HG02840 (cell line): ENCODE data around the gene LMOD1.
"Not testable (repeated sequence)": the region's sequence is repeated elsewhere in the genome, so short reads cannot be mapped to it uniquely, and the experiment has no call there.

Source experiments
- ATAC-seq: cut with Tn5 transposase; IDR thresholded peaks from one replicate; pipeline ENCODE4 v1.9.1; 2021; ENCODE audit warnings: mild to moderate bottlenecking, moderate library complexity, moderate number of reproducible peaks; ENCODE audit not compliant: unreplicated experiment, low FRiP score

Gene LMOD1

DNA sequence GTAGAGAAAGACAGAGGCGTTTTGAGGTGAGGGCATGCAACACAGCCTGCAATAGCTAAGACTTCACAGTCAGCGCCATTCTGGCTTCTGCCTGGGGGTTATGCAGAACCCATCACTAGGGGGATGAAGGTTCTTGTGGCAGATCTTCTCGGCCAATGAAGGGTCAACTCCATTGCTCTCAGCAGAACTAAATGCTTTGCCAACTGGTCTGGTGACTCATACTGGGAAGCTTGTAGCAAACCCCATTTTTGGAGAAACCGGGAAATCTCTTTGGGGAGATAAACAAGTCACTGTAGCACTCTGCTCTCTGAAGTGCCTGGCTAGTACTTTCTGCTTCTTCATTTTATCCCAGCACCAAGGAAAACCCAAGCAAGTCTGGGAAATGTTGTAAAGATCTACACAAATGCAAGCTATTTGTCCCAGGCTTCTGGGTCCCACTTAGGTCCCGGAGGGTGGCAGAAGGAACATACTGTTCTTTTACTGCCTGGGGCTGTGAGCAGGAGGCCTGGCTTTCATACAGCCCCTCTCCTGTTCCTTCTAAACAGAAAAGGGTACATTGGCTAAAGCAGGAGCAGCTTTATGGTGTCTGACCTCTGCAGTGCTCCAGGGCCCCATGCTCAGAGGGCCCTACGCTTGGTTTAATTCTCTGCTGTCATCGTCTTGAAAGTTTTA, 28.9 kb downstream of the LMOD1 start:
- no peak for ATAC-seq

DNA sequence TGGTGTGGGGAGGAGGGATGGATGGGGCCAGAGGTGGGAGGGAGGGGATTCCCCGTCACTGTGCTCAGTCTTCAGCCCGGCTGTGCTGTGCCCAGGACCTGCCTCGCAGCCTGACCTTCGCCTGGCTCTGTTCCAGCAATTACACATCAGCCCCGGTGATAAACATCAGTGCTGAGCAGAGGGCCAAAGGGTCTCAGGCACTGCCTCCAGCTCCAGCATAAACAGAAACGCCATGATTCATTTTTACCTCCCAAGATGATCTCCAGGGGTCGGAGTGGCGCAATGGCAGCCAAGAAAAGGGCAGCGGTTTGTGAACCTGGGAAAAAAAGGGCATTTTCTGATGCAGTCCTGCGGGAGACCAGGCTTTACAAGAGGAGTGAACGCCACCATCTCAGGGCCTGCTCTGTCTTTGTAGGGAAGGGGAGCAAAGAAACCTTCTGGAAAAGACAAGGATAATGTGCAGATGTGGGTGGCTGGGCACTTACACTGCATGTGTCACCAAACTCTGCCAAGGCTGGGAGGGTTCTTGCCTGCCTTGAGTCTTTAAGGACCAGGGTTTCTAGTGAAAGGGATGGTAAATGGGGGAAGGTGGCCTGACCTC, 29.6 kb downstream of the LMOD1 start:
- no peak for ATAC-seq

DNA sequence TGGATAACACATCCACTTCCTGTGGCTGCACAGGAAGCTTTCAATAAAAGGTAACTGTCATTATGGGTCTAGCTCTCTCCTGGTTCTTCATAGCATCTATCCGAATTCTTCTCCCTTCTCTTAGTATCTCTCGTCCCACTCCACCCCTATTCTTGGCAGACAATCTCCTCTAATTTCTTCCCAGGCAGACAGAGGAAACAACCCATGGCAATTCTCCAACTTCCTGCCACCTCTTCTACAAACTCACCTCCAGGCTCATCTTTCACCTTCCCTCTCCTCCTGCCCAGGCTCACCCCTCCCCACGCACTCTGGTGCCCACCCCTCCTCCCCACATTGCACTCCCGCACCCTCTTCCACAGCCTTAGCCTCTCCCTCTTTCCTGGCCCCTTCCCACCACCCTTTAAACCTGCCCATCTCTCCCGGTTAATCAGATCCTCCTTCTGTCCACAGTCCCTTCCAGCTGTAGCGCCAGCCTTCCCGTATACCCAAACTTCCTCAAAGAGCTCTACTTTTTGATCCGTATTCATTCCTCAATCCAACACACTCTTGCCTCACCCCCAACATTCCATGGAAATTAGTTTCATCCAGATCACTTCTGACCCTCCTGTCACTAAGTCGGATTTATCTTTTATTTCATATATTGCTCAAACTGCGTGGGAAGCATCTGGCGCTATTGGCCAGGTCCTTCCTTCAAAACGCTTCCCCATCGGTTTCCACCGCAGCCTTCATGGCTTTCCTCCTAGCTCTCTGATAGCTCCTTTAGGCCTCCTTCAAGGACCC, 31.7 kb downstream of the LMOD1 start:
- no peak for ATAC-seq

DNA sequence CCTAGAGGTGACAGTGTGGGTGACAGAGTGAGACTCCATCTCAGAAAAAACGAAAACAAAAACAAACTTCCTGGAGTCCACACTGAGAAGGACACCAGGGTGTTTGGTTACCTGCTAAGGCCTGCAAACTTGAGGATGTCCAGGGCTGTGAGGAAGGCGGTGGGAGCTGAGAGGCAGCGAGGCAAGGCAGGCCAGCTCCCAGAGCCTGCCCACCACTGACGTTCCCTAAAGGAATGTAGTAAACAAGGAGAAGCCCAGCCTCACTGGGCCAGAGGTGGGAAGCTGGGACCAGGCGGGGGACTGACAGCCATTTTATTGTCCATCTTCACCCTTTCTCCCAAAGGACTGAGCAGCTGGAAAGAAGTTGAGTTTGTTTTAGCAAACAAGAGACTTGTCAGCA, 33.5 kb downstream of the LMOD1 start:
- ATAC-seq = no peak

DNA sequence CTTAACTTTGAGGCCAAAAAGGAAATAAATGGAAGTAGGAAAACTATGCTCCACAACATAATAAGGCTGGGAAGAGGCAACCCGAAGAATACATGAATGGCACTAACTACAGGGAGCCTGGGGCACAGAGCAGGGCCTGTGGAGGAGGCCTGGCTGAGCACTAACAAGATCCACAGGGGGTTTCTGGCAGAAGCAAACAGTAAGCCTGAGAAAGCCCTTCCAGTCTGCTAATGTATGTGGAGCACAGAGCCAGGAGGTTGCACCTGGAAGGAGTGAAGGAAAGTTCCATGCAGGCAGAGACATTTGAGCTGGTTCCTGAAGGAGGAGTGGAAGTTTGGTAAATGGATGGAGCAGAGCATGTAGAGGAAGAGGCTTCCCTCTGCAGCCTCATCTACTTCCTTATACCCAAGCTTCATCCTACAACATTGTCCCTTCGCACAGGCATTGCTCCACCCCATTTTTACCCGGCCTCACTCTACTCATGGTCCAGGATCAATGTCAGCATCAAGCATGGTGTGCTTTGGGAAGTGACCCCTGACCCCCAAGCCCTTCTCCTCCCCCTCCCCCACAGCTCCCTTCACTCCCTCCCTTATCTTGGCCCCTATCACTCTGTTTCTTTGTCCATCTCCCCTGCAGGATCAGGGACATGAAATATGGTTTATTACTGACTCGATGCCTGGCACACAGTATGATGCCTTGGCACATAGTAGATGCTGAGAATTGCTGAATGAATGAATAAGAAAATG, 34.3 kb downstream of the LMOD1 start:
- ATAC-seq = no peak

DNA sequence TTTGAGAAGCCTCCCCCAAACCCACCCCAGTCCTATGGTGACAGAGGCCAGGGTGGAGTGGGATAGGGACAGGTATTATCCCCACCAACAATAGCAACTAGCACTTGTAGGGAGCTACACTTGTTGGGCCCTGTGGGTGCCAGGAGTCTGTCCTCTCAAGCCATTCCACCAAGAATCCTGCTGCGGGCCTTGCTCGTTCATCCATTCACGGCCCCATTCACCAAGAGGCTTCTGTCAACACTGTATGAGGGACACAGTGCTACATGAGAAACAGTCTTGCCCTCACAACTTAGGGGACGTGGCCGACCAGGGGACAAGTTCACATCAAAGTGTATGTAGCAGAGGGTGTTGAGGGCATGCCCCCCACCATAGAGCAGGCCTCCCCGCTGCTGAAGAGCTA, 38.7 kb downstream of the LMOD1 start:
- ATAC-seq = no peak

DNA sequence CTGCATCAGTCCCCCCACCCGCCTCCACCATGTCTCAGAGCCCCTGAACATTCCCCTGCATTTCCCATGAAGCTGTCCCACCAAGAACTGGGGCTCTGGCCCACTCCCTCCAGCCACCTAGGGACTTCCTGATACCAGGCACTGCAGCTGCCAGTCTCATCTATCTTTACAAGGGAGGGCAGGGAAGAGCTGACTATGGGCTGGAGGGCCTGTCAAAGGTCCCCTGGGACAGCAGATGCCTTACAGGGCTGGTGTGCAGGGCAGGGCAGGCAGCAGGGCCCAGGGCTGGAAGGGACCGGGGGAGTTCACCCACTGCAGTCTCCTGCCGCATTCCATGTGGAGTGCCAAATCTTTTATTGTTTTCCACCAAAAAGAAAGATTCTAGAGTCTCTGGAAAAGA, 40.0 kb downstream of the LMOD1 start:
- ATAC-seq = no peak

DNA sequence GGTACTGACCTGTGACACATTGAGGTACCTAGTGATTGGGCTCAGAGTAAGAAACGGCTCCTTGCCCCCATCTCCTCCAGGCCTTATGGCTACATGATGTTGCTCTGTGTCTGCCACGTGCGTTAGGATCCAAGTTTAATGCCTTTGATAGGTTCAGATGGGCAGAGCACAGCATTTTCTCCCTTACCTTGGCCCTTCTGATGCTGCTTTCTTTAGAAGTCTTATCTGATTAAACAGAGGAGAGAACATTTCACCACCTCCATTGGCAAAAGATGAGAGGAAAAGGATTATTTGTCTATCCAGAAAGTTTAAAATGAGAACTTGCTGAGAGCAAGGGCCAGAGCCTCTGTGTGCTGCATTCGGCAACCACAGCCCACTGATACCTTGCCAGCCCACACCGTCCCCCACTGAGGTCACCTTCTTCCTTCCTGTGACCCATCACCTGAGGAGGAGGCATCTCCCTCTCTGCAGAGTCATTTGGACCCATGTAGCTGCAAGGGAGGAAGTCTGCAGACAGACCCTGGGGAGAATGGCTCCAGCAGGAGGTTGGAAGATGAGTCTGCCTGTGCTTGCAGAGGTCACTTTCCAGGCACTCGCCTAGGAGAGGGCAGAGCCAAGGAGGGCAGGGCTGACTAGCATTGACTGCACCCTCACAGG, 41.0 kb downstream of the LMOD1 start:
- ATAC-seq = no peak

DNA sequence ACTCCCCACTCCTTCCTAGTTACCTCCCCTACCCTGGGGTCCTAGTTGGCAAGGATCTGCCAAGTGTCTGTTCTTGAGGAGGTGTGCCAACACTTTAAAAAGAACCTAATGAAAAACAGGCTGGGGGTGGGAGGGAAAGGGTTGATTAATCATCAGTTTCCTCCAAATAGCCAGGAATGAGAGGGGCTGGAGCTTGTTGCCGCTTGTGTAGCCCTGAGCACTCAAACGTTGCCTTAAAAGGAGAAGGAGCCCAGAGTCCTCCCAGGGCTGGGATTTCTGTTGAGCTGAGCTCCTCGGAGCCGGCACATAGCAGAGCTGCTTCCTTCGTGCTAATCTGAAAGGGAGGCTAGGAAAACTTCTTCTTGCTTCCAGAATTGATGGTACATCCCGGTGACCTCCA, 41.8 kb downstream of the LMOD1 start:
- no peak for ATAC-seq

DNA sequence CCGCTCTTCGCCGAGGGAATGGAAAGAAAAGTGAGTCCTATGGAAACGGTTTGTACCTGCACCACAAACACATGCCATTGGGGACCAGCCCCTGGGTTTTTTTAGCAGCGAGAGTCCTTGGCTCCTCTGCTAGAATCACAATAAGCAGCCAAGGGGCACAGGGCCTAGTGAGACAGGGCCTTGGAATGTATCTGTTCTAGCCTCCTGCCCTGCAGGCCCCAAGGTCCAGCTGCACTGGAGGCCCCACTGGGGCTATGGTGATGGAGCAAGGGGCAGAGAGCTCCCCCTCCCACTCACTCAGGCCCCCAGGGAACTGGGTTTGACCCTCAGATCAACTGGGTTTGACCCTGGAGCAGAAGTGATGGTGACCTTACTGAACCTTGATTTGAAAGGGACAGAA, 43.2 kb downstream of the LMOD1 start:
- no peak for ATAC-seq

DNA sequence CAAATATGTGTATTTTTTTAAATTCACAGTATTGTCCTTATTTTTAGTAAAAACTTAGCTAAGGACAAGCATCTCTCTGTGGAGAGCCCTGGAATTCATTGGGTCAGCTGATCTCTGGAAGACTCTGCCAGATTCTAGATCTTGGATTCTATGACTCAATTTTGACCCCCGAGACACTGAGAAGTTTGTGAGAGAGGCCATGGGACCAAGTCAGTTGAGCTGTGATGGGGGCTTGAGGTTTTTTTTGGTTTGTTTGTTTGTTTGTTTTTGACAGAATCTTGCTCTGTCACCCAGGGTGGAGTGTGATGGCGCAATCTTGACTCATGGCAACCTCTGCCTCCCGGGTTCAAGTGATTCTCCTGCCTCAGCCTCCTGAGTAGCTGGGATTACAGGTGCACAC, 44.1 kb downstream of the LMOD1 start:
- ATAC-seq = no peak

DNA sequence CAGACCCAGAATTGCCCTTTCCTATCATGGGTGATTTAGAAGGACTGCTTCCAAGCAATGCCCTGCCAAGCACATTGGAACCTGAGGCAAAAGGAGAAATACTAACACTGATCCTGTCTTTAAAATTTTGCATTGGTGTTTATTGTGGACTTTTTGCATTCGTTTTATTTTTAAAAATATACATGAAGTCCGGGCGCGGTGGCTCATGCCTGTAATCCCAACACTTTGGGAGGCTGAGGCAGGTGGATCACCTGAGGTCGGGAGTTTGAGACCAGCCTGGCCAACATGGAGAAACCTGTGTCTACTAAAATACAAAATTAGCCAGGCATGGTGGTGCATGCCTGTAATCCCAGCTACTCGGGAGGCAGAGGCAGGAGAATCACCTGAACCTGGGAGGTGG, 45.3 kb downstream of the LMOD1 start:
- not testable (repeated sequence) for ATAC-seq

DNA sequence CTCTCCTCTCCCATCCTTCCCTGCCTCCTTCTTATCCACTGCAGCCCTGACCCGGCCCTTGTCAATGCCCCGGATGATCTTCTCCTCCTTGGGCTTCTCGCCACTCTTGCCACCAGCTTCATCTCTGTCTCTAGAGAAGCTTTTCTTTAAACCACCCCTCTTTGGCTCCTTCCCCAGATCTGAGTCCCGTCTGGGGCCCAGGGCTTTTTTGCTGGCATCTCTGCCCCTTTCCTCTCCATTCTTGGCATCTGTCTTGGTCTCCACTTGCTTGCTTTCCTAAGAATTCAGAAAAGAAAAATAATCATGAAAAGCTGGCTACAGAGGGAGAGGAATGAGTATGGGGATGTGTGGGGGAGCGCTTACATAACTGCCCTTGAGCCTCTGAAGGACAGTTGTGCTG, 45.9 kb downstream of the LMOD1 start:
- no peak for ATAC-seq

DNA sequence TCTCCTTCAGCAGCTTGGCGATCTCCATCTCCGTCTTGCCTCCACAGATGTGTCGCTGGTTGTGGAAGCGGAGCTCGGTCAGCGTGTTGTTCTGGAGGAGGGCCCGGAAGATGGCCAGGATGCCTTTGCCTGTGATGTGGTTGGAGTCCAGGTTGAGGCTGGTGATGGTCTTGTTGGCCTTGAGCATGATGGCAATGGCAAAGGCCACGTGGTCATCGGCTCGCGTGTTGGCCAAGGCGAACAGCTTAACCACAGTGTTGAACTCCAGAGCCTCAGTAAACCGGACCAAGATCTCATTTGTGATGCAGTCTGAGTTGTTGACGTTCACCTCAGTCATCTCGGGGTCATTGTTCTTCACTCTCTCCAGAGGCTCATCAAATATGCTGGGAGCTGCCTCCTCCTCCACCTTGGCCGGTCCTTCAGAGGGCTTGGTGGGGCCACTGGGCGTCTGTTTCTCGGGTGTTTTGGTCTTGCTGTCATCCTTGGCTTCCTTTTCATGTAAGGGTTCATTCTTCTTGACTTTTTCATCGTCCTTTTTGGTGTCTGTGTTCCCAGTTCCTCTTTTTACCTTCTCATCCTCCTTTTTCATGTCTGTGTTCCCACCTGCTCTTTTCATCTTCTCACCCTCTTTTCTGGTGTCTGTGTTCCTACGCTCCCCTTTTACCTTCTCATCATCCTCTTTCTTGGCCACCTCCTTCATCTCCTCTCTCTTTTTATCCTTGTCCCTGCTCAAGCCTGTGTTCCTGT, 46.5 kb downstream of the LMOD1 start:
- ATAC-seq = no peak

DNA sequence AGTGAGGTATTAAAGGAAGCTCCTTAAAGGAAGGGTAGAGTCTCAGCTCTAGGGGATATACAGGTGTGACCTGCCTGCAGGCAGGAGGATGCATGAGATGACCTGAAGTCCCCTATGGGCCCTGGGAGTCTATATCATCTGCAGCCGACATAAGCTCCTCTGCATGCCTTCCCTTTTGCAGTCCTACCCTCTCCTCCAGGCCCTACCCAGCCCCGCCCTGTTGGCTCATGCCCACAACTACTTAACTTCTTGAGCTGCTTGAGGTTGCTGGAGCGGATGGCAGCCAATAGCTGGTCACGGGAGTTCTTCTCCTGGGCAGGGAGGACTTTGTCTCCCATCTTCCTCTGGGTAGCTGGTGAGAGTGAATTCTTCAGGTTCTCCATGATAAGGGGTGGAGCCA, 47.4 kb downstream of the LMOD1 start:
- no peak for ATAC-seq

DNA sequence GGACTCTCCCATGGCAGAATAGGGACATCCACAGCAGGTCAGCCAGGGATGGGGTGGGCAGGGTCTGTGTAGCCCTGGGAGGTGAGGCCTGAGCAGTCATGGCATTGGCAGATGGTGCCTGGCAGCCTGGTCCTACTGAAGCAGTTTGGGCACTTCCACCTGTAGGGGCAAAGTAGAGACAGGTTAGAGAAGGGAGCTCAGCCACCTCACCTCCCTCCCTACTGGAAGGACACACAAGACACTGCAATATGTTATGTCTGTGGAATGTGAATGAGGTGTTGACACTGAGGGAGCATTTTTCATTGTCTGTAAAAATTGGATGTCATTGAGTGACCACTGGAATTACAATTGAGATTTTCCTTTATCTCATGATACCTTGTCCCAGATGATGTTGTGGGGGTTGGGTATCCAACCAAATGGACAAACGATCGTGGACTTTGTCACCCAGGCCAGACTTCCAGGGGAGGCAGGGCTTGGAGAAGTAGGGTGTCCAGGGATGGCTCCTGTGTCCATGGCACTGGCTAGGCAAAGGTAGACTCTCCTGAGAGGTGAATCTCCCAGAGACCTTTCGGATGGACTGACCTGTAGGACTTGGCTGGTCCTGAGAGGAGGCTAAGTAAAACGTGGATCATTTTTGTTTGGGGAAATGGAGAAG, 48.0 kb downstream of the LMOD1 start:
- ATAC-seq = no peak

DNA sequence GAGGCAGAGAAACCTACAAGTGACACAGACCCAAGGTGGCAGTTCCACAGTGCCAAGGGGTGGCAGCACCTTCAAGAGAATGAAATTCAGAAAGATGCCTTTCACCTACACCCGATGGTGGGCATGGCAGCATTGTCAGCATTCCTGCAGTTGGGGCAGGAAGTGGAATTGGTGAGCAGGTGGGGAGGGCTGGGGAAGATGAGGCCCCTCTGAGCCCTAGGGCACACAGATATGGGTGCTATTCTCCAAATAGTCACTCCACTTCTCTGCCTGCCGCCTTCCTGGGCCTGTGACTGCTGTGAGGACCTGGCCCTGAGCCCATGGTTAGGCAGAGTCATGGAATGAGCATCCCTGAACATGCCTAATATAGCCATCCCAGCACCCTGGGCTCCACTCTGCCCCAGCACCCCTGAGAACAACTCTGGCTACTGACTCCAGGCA, 49.4 kb downstream of the LMOD1 start:
- ATAC-seq = no peak

DNA sequence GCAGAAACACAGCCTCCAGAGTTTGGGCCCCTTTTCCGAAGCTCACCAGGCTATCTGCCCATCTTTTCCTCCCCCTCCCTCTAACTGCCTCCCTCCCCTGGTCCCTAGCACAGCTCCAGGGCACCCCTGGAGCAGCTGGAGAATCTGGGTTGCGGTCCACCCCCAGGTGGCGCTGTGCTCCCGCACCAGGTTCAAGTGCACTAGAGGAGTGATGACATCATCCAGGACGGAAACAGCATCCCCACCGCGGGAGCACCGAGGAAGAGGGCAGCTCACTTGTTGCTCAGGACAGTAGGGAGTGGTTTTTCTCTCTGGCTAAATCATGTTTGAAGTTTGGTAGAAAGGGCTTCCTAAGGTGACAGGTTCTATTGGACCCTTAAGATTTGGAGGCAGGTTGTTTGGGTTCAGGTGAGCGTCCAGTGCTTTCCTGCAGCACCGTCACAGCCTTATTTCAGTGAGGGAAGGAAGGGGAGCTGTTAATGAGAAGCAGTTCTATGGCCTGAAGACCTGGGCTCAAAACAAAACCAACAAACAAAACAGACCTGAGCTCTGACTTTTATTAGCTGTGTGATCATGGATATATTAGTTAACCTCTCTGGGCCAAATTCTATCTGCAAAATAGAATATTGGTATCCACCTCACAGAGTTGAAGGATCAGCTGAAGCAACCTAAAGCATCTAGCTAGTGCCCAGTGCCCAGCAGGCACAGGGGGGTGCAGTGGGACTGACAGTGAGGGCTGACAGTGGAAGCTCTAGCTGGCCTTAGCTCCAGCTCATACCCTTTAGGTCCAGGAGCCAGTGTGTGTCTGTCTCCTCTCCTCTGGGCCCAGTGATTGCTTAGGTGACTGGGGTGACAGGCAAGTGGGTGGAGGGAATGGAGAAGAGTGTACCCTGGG, 50.2 kb downstream of the LMOD1 start:
- no peak for ATAC-seq
